NOMO-1 (cell line): ENCODE data around the gene SIGLEC11.
A peak's percentile ranks its signal among the peaks of the same experiment; 100 is the strongest.
"Not testable (repeated sequence)": the region's sequence is repeated elsewhere in the genome, so short reads cannot be mapped to it uniquely, and the experiment has no call there.

Experiments
- DNase-seq, 2 experiments: peaks; one replicate each; lab custom pipeline; 2025; ENCODE audit not compliant: unreplicated experiment in 2 of 2; lab: John Stamatoyannopoulos, UW

Gene SIGLEC11

GRCh38 chr19:49927526-49928264 is 33.3 kb downstream of the SIGLEC11 start:
- DNase-seq = no peak

GRCh38 chr19:49926515-49926914 is 34.5 kb downstream of the SIGLEC11 start:
- DNase-seq = no peak

- DNase-seq = no peak
Measured at GRCh38 chr19:49925486-49925885, 35.5 kb downstream of the SIGLEC11 start.

GRCh38 chr19:49924881-49925210 is 36.1 kb downstream of the SIGLEC11 start:
- DNase-seq = not testable (repeated sequence)

GRCh38 chr19:49924004-49924880 is 36.7 kb downstream of the SIGLEC11 start:
- no peak for DNase-seq

GRCh38 chr19:49923055-49924003 is 37.6 kb downstream of the SIGLEC11 start:
- DNase-seq = no peak

GRCh38 chr19:49921871-49922795 is 38.8 kb downstream of the SIGLEC11 start:
- no peak for DNase-seq

- no peak for DNase-seq
Measured at GRCh38 chr19:49920624-49921363, 40.2 kb downstream of the SIGLEC11 start.

- no peak for DNase-seq
Measured at GRCh38 chr19:49918089-49918488, 42.9 kb downstream of the SIGLEC11 start.

- DNase-seq = peak; percentile 34 to 57
Measured at GRCh38 chr19:49916839-49917733, 43.9 kb downstream of the SIGLEC11 start.

- DNase-seq = no peak
Measured at GRCh38 chr19:49915271-49915670, 45.7 kb downstream of the SIGLEC11 start.

GRCh38 chr19:49913720-49914119 is 47.3 kb downstream of the SIGLEC11 start:
- DNase-seq = no peak

- no peak for DNase-seq
Measured at GRCh38 chr19:49912965-49913685, 47.8 kb downstream of the SIGLEC11 start.

- DNase-seq = peak; percentile 15 to 37
Measured at GRCh38 chr19:49911381-49912145, 49.4 kb downstream of the SIGLEC11 start.

GRCh38 chr19:49910179-49910578 is 50.8 kb downstream of the SIGLEC11 start:
- no peak for DNase-seq

GRCh38 chr19:49908480-49909420 is 52.2 kb downstream of the SIGLEC11 start:
- DNase-seq = no peak
